ENCODE results near the gene IGF1R.

IGF1R gene

GRCh38 chr15:98943051-98943508 lies 294.7 kb downstream of the IGF1R start:
- DNase-seq (ENCODE audit: low read depth in 2 of 2), result no peak

- DNase-seq (ENCODE audit: low read depth in 2 of 2), result no peak
Observed at GRCh38 chr15:98943601-98944151, 295.3 kb downstream of the IGF1R start.

- no peak for DNase-seq (ENCODE audit: low read depth in 2 of 2)
Observed at GRCh38 chr15:98946301-98947255, 298.2 kb downstream of the IGF1R start.

GRCh38 chr15:98948456-98948855 lies 300.1 kb downstream of the IGF1R start:
- no peak for DNase-seq (ENCODE audit: low read depth in 2 of 2)

GRCh38 chr15:98948941-98949340 lies 300.6 kb downstream of the IGF1R start:
- no peak for DNase-seq (ENCODE audit: low read depth in 2 of 2)

- DNase-seq (ENCODE audit: low read depth in 2 of 2), result no peak
Observed at GRCh38 chr15:98949624-98950023, 301.3 kb downstream of the IGF1R start.

GRCh38 chr15:98950248-98950647 lies 301.9 kb downstream of the IGF1R start:
- no peak for DNase-seq (ENCODE audit: low read depth in 2 of 2)

- DNase-seq (ENCODE audit: low read depth in 2 of 2), result no peak
Observed at GRCh38 chr15:98951004-98951403, 302.7 kb downstream of the IGF1R start.

- no peak for DNase-seq (ENCODE audit: low read depth in 2 of 2)
Observed at GRCh38 chr15:98951493-98952320, 303.4 kb downstream of the IGF1R start.

GRCh38 chr15:98952381-98952803 lies 304.1 kb downstream of the IGF1R start:
- no peak for DNase-seq (ENCODE audit: low read depth in 2 of 2)

GRCh38 chr15:98953000-98953787 lies 304.9 kb downstream of the IGF1R start:
- peak in 1 of 2 donors; percentile 6 for DNase-seq (ENCODE audit: low read depth in 2 of 2)

GRCh38 chr15:98953968-98954367 lies 305.6 kb downstream of the IGF1R start:
- DNase-seq (ENCODE audit: low read depth in 2 of 2), result no peak

GRCh38 chr15:98954411-98954810 lies 306.1 kb downstream of the IGF1R start:
- DNase-seq (ENCODE audit: low read depth in 2 of 2), result no peak

- DNase-seq (ENCODE audit: low read depth in 2 of 2), result no peak
Observed at GRCh38 chr15:98955331-98955730, 307.0 kb downstream of the IGF1R start.

GRCh38 chr15:98955961-98956723 lies 307.8 kb downstream of the IGF1R start:
- DNase-seq (ENCODE audit: low read depth in 2 of 2), result no peak

- DNase-seq (ENCODE audit: low read depth in 2 of 2), result no peak
Observed at GRCh38 chr15:98956796-98957553, 308.6 kb downstream of the IGF1R start.

GRCh38 chr15:98957655-98958054 lies 309.3 kb downstream of the IGF1R start:
- DNase-seq (ENCODE audit: low read depth in 2 of 2), result no peak

- no peak for DNase-seq (ENCODE audit: low read depth in 2 of 2)
Observed at GRCh38 chr15:98958076-98958475, 309.7 kb downstream of the IGF1R start.

GRCh38 chr15:98958918-98959639 lies 310.7 kb downstream of the IGF1R start:
- no peak for DNase-seq (ENCODE audit: low read depth in 2 of 2)

All from stimulated activated CD8-positive, alpha-beta memory T cell treated with anti-CD3 and anti-CD28 coated beads, Interleukin-7, amount 100 ng/mL, for 4 hours (primary cell).